MG63 (cell line): ENCODE data around the gene SUPT3H. TPM values are rescaled to one million over a fixed set of nuclear protein-coding genes. Genes with fewer than 3 reads are reported as not detected.

Experiments used
- total RNA-seq: library from RNA; depleted of rRNA; stranded (reverse); fragments of >200 nt; shearing (Covaris generic); gene quantifications from 2 replicates; pipeline ENCODE4 v1.2.3, GENCODE V29; 2014; ENCODE audit warnings: low replicate concordance; rRNA removed

Gene SUPT3H
- total RNA-seq, 1 experiment from 2014 or later: not detected

Other genes starting within 250 kb of the SUPT3H start
- gene RUNX2, start 49.6 kb downstream of the SUPT3H start, total RNA-seq: 0.13 and 0.39 TPM in 2 replicates